MCF 10A (cell line): ENCODE results near the gene SLF1. TPM values are rescaled to one million over a fixed set of nuclear protein-coding genes. Genes with fewer than 3 reads are reported as not detected.
A peak's percentile ranks its signal among the peaks of the same experiment; 100 is the strongest.

Experiments
- BruUV-seq: library from RNA; stranded (reverse); fragments of 400-500 nt; replicated peaks from 2 replicates; lab custom pipeline; 2021; lab: Mats Ljungman, UMichigan
- CTCF ChIA-PET: fragments of 300-600 bp; sonication (Branson Sonifier 250); formaldehyde crosslinking; extraction: SDS; loops from one replicate; lab custom pipeline; 2021; ENCODE audit warnings: antibody characterized with exemption, inconsistent platforms; lab: Yijun Ruan, JAX
- POLR2A ChIA-PET: fragments of 300-600, 350-650 bp; sonication (Branson Sonifier 250); formaldehyde crosslinking; extraction: SDS; loops from one replicate; lab custom pipeline; 2020; ENCODE audit warnings: antibody characterized with exemption, inconsistent platforms; lab: Yijun Ruan, JAX
- DNase-seq: peaks from one replicate; pipeline ENCODE4 v3.0.0-alpha.2; 2018; ENCODE audit not compliant: unreplicated experiment
- H3K27ac Mint-ChIP-seq: one replicate; pipeline ENCODE4 v1.8.0; 2022; ENCODE audit warnings: mild to moderate bottlenecking, low read depth, mixed read lengths; ENCODE audit not compliant: unreplicated experiment
- H3K27me3 Mint-ChIP-seq: one replicate; pipeline ENCODE4 v1.8.0; 2022; ENCODE audit warnings: mixed read lengths; ENCODE audit not compliant: insufficient read depth, unreplicated experiment
- H3K36me3 Mint-ChIP-seq: one replicate; pipeline ENCODE4 v1.8.0; 2022; ENCODE audit warnings: mild to moderate bottlenecking, moderate library complexity, mixed read lengths; ENCODE audit not compliant: insufficient read depth, unreplicated experiment
- H3K4me1 Mint-ChIP-seq: one replicate; pipeline ENCODE4 v1.8.0; 2022; ENCODE audit warnings: mixed read lengths; ENCODE audit not compliant: insufficient read depth, unreplicated experiment
- H3K4me3 Mint-ChIP-seq: one replicate; pipeline ENCODE4 v1.8.0; 2022; ENCODE audit warnings: mild to moderate bottlenecking, moderate library complexity, mixed read lengths; ENCODE audit not compliant: unreplicated experiment
- H3K9me3 Mint-ChIP-seq: one replicate; pipeline ENCODE4 v1.8.0; 2022; ENCODE audit warnings: mixed read lengths; ENCODE audit not compliant: unreplicated experiment
- CTCF ChIP-seq: fragments of 200-600 bp; IDR thresholded peaks from one replicate; pipeline ENCODE4 v1.8.0; 2022; ENCODE audit warnings: antibody characterized with exemption, mild to moderate bottlenecking; ENCODE audit not compliant: unreplicated experiment
- intact Hi-C: fragments of 100-400 bp; cut with micrococcal nuclease; formaldehyde crosslinking; loops from 2 replicates; pipeline ENCODE4 v1.14.1; 2022
- total RNA-seq: library from RNA; stranded (reverse); gene quantifications from 2 replicates; pipeline ENCODE4 v1.2.3, GENCODE V29; 2022

SLF1 gene
- total RNA-seq, 1 experiment from 2014 or later, result 6.0 TPM

- CTCF ChIA-PET, result interaction anchor here (1.2 kb wide), 1 partner anchor 99 kb away, joined by 3 read pairs; no protein-coding TSS in a partner anchor
These were observed 73.5 kb downstream of the SLF1 start for GRCh38 chr5:94691949-94692348.

DNA sequence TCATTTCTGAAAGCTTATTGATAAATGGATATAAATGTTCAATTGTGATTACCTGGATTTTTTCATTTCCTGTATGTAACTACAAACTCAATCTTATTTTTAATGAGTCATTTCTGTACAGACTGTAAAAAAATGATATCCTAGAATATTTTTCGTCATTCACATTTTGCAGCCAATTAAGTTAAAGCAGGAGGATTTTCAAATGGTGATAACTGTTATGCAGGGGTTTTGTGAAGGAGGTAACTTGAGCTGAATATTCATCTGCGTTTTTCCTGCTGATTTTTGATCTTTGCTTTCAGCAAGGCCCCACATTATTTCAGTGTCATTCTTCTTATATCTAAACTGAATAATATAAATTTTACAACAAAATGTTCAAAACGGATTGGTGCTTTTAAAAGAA is 74.1 kb downstream of the SLF1 start:
- no peaks in the 10 kb centered on the region for H3K9me3 Mint-ChIP-seq

More at GRCh38 chr5:94691949-94692348, 73.5 kb downstream of the SLF1 start:
- no peaks in the 10 kb centered on the region for H3K27me3 Mint-ChIP-seq
- POLR2A ChIA-PET, result interaction anchor here (1.9 kb wide), 2 partner anchors 17 to 73 kb away, joined by 6 to 8 read pairs; partner anchors contain the start of genes KIAA0825 and SLF1
- no peaks in the 10 kb centered on the region for H3K9me3 Mint-ChIP-seq
- intact Hi-C loops, result loop anchor here (2.0 kb wide), 2 partner anchors 73 to 217 kb away; partner anchors contain the start of genes KIAA0825 and SLF1
- peak; percentile 89 for DNase-seq
- H3K27ac Mint-ChIP-seq, result peak overlapping the region; percentile 67
- no peak overlapping the region for H3K4me3 Mint-ChIP-seq
- peaks cover 12% of the 10 kb centered on the region for H3K36me3 Mint-ChIP-seq
- TF ChIP-seq CTCF, result no peak
- H3K4me1 Mint-ChIP-seq, result peaks cover 16% of the 10 kb centered on the region
- no TSS peak for BruUV-seq

DNA sequence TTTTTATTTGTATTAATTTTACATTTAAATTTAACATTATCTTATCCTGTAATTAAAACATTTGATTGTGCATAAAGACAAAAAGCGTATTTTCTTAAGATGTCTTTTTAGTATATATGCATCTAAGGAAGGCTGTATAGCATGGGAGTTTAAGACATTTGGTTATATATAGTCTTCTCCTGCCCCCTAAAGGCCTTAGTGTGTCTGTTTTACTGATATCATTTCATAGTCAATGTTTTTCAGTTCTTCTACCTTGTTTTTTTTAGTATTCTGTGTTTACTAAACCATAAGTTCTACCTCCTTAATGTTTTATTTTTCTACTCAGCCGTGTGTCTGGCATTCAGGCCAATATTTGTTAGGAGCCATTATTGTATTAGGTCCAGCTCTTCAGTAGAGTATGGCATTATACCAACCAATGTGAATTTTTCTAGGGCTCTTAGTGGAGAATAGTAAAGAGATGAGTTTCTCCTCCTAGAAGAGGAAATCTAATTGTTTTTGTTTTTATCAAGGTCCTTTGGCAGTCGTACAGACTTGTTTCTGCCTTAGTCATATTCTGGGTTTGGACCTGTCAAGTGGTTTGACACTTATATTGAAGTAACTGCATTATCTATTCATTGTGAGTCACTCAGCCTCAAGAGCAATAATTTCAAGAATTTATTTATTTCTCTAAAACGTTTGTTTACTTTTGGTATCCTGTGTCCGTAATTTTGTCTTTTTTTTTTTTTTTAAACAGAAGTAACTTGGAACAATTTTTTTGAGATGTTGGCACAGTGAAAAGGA is 74.8 kb downstream of the SLF1 start:
- Mint-ChIP-seq H3K9me3 (no peaks in the 10 kb centered on the region), H3K4me1 (peaks cover 16% of the 10 kb centered on the region), H3K27ac (peak overlapping the region; percentile 79), H3K36me3 (peaks cover 11% of the 10 kb centered on the region), H3K27me3 (no peaks in the 10 kb centered on the region), H3K4me3 (peak overlapping the region; percentile 24)
- ChIA-PET CTCF (interaction anchor here (0.6 to 1.4 kb wide), 5 partner anchors 45 to 292 kb away, joined by 3 to 6 read pairs (median 4); partner anchors contain the start of genes KIAA0825 and SLF1), POLR2A (interaction anchor here (0.6 to 1.9 kb wide), 6 partner anchors 10 to 330 kb away, joined by 3 to 8 read pairs (median 4); partner anchors contain the start of genes KIAA0825 and SLF1)
- TF ChIP-seq CTCF, result peak; percentile 38
- peak; percentile 75 for DNase-seq
- intact Hi-C loops, result loop anchor here (1.0 to 2.0 kb wide), 3 partner anchors 74 to 216 kb away; partner anchors contain the start of genes KIAA0825 and SLF1
- BruUV-seq, result no TSS peak

More for the DNA sequence above, 74.1 kb downstream of the SLF1 start:
- Mint-ChIP-seq H3K4me3 (no peak overlapping the region), H3K4me1 (peaks cover 16% of the 10 kb centered on the region), H3K27ac (no peak overlapping the region), H3K27me3 (no peaks in the 10 kb centered on the region), H3K36me3 (peaks cover 10% of the 10 kb centered on the region)
- ChIA-PET POLR2A (interaction anchor here (0.6 to 1.9 kb wide), 6 partner anchors 9 to 330 kb away, joined by 3 to 8 read pairs (median 4); partner anchors contain the start of genes KIAA0825 and SLF1), CTCF (interaction anchor here (0.6 to 1.4 kb wide), 4 partner anchors 45 to 292 kb away, joined by 3 to 6 read pairs (median 4); partner anchors contain the start of genes KIAA0825 and SLF1)
- no TSS peak for BruUV-seq
- intact Hi-C loops, result loop anchor here (2.0 kb wide), 2 partner anchors 74 to 216 kb away; partner anchors contain the start of genes KIAA0825 and SLF1
- DNase-seq, result no peak
- TF ChIP-seq CTCF, result no peak
